ENCODE results near the gene PRICKLE3.

PRICKLE3 gene, protein sequence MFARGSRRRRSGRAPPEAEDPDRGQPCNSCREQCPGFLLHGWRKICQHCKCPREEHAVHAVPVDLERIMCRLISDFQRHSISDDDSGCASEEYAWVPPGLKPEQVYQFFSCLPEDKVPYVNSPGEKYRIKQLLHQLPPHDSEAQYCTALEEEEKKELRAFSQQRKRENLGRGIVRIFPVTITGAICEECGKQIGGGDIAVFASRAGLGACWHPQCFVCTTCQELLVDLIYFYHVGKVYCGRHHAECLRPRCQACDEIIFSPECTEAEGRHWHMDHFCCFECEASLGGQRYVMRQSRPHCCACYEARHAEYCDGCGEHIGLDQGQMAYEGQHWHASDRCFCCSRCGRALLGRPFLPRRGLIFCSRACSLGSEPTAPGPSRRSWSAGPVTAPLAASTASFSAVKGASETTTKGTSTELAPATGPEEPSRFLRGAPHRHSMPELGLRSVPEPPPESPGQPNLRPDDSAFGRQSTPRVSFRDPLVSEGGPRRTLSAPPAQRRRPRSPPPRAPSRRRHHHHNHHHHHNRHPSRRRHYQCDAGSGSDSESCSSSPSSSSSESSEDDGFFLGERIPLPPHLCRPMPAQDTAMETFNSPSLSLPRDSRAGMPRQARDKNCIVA

DNA sequence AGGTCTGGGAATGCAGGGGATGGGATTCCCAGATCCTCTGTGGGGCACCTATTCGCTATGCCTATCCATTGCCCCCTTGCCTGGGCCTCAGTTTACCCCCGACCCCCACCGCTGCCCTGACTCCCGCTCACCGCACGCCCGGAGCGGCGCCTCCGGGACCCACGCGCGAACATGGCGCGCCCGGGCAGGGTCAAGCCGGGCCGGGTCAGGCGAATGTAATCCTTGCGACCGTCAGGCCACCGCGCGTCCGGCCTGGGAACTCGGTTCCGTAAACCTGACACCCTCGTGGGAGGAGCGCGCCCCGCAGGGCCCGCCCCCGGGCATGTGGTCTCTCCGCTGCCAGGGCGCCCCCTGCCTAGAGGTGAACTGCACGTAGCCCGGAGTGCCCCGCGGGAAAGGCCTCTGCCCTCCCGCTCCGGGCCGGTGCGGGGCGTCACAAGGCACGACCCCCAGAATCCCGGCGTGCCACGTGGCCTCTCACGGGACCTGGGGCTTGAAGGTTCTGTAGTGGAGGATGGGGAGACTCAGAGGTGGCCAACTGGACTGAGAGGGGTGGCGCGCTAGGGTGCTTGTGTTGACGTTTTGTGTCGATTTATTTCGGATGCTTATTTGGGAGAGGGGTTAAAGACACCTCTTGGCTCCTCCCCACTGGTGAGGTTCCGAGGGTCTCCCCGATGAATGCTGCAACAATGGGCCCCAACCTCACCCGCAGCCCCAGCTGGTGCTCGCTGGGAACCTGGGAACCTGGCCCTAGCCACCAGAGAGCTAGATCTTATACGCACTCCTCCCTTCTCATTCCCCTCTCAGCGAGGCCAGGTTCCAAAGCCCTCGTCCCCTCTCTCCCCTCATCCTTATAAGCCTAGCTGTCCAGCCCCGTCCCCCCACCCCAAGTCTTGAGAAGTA is at the start of gene PRICKLE3:
Gene PRICKLE3, minus strand, starts transcription at position 249 of the 903 bp plus-strand sequence. Its CDS starts 76 bp downstream, at position 173.
- peak; percentile 6 for DNase-seq

DNA sequence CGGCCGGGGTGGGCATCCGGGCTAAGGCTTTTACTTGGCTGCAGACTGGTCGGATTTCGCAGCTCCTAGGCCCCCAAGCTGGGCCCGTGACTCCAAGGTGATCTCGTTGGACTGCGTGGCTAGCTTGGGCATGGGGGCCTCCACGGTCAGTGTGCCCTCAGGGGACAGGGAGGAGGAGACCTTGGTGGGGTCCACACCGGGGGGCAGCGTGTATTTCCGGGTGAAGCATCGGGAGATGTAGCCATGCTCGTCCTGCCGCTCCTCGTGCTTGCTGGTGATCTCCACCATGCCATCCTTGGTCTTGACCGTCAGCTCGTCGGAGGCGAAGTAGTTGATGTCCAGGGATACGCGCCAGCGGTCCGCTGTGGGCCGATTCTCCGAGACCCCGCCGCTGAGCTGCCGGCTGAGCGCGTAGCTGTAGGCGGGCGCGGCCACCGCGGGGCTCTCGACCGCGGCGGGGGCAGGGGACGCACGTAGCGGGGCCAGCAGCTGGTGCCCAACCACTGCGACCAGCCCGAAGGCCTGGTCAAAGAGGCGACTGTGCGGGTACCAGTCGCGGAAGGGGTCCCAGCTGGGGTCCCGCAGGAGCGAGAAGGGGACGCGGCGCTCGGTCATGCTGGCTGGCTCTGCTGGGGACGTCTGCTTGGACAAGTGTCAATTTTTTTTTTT is 47.8 kb upstream of the PRICKLE3 start:
- no peak for DNase-seq

DNA sequence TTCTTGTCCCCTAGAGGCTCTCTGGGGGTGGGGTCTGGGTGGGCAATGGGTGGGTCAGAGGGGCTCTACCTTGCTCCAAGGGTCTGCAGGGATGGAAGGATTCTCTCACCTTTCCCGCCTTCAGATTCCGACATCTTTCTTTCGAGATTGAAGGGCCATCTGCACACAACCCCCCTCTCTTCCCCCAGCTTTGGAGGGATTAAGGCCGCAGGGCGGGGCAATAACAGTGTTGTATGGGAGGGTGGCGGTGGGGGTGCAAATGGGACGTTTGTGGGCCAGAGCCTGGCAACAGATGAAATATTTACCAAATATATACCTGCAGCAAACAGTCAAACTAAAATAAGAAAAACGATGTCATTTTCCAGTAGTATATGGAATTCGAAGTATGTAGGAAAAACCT is 47.0 kb upstream of the PRICKLE3 start, which contains the start of gene CACNA1F:
Gene CACNA1F, minus strand, starts transcription at position 165 of the 400 bp plus-strand sequence. Its CDS starts 31 bp downstream, at position 134.
- no peak for DNase-seq

DNA sequence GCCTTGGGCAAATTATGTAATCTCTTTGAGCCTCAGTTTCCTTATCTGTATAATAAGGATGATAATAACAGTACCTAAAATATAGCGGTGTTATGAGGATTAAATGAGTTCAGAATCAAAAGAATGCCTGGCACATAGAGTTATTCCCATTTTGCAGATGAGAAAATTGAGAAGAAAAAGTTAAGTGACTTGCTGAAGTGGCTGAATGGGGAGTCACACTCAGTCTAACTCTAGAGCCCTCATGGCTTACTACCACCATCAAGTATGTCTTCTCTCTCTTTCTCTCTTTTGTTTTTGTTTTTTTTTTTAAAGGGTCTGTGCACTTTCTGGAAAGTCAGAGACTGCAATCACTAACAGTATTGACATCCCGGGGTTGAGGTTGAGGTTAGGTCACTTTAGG is 46.4 kb upstream of the PRICKLE3 start:
- no peak for DNase-seq

DNA sequence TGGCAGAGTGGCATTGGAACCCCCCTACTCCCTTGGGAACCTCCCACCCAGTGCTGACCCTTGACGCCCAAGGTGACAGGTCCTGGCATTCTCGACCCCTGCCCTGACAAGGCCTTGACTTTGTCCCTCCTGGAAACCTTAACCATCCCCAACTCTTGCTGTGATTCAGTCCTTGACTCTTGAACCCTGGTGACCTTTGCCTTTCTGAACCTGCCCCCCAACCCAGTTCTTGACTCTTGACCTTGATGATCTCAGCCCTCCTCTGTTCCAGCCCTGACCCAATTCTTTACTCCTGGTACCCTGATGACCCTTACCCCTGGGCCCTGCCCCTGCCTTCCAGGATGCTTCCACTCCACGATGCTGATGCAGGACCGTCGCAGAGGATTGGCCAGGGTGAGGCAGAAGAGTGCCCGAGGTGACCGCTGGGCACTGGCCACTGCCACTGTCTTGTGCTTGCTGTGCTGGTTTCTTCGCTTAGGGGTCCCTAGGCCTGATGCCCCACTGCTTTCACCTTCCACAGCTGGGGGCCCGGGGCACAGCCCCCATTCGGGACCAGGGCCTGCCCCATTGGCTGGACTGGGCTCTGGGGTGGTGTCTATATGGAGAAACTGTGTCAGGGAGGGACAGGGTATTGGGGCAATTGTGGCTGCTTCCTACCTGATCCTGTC is 45.3 kb upstream of the PRICKLE3 start:
- no peak for DNase-seq

DNA sequence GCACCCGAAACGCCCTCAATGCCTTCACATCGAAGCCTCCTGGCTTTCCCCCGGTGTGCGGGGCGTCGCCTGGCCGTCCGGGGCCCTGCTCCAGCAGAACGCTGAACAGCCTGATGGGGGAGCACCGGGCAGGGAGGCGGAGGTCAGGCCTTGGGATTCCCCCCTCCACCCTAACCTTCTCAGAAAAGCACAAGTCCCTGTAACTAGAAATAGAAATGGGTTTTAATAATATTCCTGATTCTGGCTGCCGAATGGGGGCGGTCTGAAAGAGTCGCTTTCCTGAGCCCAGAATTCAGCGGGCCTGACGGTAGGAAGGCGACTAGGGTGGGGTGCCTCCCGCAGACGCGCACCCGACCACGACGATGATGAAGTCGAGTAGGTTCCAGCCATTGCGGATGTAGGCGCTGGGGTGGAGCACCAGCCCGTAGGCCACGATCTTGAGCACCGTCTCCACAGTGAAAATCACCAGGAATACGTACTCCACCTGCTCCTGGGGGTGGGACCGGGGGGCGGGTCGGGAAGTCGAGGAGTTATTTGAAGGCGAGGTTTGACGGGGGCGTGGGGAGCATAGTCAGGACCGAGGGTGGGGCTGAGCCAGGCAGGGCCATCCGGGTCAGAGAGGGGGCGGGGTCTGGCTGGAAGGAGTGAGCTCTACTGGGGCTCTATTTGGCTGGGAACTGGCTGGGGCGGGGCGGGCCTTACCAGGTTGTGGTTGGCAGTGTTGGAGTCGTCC is 44.5 kb upstream of the PRICKLE3 start:
- DNase-seq: no peak

DNA sequence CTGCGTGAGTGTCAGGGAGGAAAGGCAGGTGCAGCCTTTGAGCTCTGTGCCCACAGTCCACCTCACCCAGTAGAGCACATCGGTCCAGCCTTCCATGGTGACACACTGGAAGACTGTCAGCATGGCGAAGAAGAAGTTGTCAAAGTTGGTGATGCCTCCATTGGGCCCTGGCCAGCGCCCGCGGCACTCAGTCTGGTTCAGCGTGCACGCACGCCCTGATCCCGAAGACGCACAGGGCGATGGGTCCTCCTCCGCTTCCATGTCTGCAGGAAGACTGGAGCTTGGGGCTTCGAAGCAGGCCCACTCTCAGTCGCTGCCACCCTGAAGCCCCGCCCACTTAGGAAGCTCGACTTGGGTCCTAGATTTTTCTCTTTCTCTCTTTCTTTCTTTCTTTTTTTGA is 42.0 kb upstream of the PRICKLE3 start:
- DNase-seq: no peak

DNA sequence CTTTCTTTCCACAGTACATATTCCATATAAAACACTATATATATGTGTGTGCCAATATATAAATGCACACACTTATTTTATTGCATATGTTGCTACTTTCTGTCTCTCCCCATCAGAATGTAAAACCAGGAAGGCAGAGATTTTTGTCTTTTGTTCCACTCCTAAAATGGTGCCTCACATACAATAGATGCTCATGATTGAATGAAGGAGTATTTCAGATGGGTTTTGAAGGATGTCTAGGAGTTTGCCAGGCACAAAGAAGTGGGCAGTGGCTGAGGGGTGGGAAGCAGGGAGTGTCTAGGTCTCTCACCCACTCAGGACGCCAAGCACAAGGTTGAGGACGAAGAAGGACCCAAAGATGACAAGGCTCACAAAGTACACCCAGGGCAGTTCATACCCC is 41.6 kb upstream of the PRICKLE3 start:
- DNase-seq: no peak

DNA sequence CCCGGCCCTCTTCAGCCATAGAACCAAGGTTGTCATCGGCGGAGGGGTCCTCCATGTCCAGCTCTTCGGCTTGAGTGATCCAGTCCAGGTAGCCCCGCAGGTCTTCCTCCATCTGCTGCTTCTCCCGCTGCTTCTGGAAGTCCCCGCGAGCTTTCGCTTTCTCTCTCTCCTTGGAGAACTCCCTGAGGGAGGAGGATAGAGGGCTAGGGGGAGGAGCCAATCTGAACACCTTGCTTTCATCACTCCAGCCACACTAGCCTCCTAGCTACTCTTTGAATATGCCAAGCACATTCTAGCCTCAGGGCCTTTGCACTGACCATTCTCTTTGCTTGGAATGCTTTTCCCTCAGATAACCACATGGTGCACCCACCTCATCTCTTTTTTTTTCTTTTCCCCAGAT is 40.8 kb upstream of the PRICKLE3 start:
- DNase-seq: no peak

DNA sequence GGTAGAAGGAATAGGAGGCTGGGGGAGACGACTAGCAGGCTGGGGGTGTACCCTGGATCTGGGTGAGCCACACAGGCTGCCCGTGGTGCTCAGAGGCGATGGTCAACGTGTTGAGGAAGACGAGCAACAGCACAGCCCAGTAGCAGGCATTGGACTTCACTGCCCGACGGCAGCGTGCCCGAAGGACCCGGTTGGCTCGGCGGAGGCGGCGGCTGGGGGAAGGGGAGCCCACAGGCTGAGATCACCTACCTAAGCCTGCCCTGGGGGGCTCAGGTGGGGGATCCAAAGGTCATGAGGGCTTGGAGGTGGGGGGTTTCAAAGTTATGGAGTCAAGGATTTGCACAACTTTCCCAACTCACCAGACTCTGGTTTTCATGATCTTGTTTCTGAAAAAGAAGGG is 39.7 kb upstream of the PRICKLE3 start:
- DNase-seq: no peak

DNA sequence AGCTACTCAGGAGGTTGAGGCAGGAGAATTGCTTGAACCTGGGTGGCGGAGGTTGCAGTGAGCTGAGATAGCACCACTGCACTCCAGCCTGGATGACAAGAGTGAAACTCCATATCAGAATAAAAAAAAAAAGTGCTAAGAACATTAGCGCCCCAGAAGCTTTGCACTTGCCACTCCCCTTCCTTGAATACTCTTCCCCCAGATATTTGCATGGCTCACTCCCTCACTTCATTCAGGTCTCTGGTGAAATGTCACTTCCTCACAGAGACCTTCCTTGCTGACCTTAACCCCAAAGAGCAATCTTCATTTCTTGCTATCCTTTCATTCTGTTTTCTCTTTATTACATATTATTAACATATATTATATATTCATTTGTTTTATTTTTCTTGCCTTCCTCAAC is 35.7 kb upstream of the PRICKLE3 start:
- DNase-seq: no peak

DNA sequence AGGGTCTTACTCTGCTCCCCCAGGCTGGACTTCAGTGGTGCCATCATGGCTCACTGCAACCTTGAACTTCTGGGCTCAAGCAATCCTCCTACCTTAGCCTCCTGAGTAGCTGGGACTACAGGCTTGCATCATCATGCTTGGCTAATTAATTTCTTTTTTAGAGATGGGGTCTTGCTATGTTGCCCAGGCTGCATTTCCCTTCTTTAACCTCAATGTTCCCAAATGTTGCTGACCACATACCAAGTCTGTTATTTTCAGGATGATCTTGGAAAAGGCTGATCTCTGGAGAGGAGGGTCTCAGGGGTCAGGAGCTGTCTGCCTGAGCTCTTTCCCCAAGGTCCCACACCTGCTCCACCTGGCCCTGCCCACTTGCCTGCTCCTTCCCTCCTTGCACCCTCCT is 33.9 kb upstream of the PRICKLE3 start:
- no peak for DNase-seq

DNA sequence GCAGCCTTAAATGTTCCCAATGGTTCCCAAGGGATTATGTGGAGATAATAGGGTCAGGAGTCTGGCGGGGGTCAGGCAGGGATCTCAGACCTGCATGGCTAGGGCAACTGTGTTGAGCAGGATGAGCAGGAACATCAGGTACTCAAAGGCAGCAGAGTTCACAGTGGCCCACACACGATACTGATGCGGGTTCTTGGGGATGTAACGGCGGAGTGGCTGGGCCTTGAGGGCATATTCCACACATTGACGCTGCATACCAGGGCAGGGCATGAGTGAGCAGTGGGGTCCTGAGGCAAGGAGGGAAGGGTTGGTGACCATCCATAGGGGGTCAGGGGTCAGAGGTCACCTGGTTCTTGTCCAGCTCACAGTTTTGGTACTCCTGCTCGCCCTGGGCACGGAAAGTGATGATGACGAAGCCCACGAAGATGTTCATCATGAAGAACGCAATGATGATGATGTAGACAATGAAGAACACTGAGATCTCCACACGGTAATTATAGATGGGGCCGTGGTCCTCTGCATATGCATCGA is 28.9 kb upstream of the PRICKLE3 start:
- no peak for DNase-seq

DNA sequence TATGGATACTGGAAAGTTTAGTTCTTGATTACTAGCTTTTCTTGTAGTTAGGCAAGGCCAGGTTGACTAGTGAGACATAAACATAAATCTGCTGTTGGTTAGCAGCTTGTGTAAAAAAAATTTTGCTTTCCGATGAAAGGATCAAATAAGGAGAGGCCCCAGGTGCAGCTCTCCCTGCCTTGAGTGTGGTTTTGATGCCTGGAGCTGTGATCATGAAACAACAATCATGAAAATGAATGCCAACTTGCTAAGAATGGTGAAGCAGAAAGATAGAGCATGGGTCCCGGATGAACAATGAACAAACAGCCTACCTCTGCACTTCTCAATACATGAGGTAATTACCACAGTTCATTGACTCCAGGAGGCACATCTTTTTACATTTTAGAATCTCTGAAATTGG is 28.2 kb upstream of the PRICKLE3 start:
- DNase-seq: no peak

DNA sequence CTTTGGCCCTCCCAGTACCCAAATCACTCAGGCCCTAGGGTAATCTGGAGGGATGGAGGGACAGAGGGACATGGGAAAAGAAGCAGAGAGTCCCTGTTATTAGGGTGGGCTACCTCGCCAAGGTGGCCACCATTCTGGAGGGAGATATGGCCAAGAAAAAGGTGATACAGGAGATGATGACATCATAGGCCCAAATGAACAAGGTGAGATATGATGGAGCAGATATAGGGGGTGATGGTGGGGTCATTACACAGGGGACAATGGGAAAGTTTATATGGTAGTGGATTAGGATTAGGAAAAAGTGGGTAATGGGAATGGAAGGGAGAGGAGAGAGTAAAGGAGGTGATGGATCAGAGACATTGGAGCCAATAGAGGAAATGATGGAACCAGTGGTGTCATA is 26.7 kb upstream of the PRICKLE3 start:
- DNase-seq: no peak

DNA sequence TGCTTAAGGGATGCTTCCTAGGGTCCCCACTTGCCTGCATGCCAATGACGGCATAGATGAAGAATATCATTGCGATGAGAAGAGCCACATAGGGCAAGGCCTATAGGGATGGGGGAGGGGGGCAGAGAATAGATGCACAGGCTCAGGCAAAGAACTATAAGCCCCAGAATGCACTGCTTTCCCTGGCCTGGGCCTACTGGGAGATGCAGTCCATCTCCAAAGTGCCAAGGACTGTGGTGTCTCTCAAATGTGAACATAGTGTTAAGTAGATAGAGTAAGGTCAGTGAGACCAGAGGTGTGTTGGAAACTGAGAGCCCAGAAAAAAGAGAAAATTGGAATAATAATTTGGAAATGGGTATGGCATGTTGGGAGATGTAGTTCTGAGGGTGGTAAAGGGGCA is 26.0 kb upstream of the PRICKLE3 start:
- no peak for DNase-seq

DNA sequence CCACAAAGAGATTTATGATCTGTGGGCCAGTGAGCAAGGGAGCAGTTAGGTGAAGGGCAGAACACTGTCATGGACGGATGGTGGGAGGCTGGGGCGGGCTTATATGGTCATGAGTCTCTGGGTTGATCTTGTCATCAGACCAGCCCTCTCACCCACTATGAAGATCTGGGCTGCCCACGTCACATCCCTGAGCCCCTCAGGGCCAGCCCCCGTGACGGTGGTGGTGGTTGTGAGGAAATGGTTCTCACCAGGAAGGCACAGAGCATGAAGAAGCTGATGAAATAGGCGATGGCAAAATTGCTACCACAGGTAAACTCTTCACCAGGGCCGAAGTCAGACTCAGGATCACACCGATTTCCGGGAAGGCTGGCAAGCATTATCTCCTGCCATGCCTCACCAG is 24.9 kb upstream of the PRICKLE3 start:
- DNase-seq: no peak

DNA sequence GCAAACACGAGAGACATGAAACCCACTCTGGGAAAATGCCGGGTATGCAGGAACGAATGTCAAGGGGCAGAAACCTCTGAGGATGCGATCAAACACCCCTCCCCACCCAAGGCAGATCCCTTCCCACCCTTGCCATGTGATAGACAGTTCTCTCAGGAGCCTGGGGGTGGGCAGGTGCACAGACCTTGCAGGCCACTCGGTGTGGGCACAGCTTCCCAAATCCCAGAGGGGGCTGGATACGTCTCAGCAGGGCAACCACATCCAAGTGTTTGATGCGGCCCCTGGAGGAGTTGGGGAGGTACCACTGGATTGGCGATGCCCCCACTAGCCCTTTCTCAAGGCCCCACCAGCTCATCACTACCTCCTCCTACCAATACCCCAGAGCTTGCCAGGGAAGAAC is 24.2 kb upstream of the PRICKLE3 start:
- no peak for DNase-seq

DNA sequence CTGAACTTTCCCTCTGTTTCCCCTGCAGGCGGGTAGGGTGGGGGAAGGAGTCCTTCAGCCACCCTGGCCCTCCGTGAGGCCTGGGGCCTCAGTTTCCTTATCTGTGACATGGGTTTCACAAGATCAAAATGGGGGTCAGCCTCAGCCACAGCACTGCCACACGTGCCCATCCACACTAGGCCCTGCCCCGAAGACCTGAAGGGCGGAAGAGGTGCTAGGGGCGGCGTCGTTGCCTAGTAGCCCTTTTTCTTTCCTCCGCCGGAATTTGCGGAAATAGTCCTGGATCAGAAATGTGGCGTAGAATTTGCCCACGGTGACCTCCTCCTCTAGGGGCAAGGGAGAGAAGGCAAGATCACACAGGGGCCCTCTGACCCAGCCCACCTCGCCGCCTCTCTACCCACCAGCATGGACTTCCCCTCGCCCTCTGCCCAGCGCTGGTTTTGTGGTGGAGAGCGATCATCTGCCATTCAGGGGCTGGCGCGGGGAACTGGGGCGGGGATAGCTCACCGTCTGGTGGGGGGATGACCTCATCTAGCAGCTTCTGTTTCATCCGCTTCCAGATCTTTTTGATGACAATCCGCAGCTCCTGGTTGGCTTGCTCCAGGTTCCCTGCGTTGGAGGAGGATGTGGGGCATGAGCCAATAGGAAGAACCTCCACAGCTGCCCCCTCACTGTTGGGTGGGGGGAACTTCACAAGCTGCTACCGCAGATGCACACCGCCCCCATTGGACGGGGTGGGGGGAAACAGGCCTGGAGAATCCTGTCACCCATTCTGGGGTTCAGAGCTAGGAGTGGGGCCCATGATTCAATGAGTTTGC is 23.5 kb upstream of the PRICKLE3 start:
- DNase-seq: no peak

DNA sequence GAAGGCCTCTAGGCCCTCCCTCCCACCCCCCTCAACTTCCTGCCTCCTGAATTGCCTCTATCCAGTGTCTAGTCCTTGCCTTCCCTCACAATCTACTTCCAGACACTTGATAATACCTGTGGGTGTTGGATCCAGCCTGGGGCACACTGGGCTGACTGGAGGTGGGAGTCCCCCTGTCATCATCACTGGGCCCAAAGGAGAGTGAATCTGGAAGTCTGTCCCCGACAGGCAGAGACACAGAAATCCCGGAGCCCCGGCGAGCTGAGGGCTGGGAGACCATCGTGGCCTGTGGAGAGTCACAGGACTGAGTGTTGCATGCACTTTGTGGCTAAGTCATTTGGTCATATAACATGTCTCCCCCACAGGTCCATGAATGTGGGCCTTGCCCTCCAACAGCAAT is 22.2 kb upstream of the PRICKLE3 start:
- DNase-seq: no peak
